Measurements from ENCODE around the gene STXBP1.

DNA sequence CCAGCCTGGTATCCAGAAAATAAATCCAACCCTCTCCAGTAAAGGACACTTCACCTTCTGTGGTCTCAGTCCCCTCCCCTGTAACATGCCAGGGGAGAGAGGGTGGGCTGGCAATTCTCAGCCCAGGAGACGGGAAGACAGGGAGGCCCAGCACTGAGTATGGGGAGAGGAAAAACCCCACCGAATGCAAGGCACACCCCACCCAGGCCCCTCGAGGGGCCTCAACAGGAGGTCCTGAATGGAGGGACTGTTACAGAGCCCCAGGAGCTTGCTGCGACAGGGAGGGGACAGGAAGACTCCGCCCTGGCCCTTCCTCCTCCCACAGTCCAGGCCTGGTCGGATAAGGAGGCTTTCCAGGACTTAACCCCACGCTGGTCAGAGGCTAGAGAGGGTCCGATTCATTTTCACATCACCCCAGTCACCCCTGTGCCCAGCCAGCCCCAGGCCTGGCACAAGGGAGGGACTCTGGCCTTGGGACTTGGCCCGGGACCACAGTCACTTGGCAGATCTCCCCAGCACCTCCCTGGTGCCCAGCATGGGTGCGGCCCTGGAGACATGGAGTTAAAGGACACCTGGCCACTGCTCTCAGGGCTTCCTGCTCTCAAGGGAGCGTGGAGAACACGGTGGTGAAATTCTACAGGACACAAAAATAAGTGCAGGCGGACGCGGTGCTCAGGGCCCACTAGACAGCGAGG, 44.9 kb upstream of the STXBP1 start:
- TF ChIP-seq EZH2 (IDR thresholded peaks at IDR 0.05; ENCODE audit: insufficient read depth, poor library complexity, severe bottlenecking) (no peak), EZH2phosphoT487 (IDR thresholded peaks at IDR 0.05; ENCODE audit: insufficient read depth, low read depth) (no peak)

Data from GM23248 (cell line).